Suprapubic skin (tissue), 4 donors: ENCODE results near the gene SPINT2.
A peak's percentile ranks its signal among the peaks of the same experiment; 100 is the strongest.

Source experiments
- EP300 ChIP-seq: sonication (generic); formaldehyde crosslinking; IDR thresholded peaks from one replicate; pipeline ENCODE4 v1.6.1; 2017; ENCODE audit warnings: antibody characterized with exemption
- POLR2A ChIP-seq, 2 donors: fragments of 450-650 bp; IDR thresholded peaks; one replicate each; pipeline ENCODE4 v1.6.1; 2017; ENCODE audit warnings: antibody characterized with exemption in 2 of 2, mild to moderate bottlenecking in 2 of 2, moderate library complexity in 2 of 2
- POLR2AphosphoS5 ChIP-seq, 3 donors: sonication (generic); formaldehyde crosslinking; IDR thresholded peaks; one replicate each; pipeline ENCODE4 v1.6.1; 2017; ENCODE audit warnings: antibody characterized with exemption in 3 of 3
- TF ChIP-seq, protein P1 (sequence below), 2 donors: fragments of 200-600 bp in 1 of 2; fragments of 450-650 bp in 1 of 2; sonication (generic) in 1 of 2; IDR thresholded peaks; one replicate each; pipeline ENCODE4 v1.5.1; 2016 to 2019; ENCODE audit warnings: antibody characterized with exemption in 2 of 2, mild to moderate bottlenecking in 1 of 2, moderate library complexity in 1 of 2

DNA sequence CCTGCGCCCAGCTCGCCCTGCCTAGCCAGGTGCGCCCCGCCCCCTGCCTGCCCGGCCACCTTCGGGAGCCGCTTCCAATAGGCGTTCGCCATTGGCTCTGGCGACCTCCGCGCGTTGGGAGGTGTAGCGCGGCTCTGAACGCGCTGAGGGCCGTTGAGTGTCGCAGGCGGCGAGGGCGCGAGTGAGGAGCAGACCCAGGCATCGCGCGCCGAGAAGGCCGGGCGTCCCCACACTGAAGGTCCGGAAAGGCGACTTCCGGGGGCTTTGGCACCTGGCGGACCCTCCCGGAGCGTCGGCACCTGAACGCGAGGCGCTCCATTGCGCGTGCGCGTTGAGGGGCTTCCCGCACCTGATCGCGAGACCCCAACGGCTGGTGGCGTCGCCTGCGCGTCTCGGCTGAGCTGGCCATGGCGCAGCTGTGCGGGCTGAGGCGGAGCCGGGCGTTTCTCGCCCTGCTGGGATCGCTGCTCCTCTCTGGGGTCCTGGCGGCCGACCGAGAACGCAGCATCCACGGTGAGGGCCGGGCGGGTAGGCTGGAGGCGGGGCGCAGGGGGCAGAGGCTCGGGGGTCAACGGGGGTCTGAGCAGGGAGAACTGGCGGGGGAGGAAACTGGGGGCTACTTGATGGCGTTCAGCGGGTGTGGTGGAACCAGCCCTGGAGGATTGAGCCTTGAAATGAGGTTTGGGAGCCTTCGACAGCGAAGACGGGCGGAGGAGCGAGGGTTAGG, at the start of gene SPINT2:
- TF ChIP-seq, protein P1, sequence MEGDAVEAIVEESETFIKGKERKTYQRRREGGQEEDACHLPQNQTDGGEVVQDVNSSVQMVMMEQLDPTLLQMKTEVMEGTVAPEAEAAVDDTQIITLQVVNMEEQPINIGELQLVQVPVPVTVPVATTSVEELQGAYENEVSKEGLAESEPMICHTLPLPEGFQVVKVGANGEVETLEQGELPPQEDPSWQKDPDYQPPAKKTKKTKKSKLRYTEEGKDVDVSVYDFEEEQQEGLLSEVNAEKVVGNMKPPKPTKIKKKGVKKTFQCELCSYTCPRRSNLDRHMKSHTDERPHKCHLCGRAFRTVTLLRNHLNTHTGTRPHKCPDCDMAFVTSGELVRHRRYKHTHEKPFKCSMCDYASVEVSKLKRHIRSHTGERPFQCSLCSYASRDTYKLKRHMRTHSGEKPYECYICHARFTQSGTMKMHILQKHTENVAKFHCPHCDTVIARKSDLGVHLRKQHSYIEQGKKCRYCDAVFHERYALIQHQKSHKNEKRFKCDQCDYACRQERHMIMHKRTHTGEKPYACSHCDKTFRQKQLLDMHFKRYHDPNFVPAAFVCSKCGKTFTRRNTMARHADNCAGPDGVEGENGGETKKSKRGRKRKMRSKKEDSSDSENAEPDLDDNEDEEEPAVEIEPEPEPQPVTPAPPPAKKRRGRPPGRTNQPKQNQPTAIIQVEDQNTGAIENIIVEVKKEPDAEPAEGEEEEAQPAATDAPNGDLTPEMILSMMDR (IDR thresholded peaks at IDR 0.05): no peak
- TF ChIP-seq POLR2A (IDR thresholded peaks at IDR 0.05): peak in 1 of 2 donors; percentile 68
- peak in 2 of 3 donors; percentile 32 to 62 for TF ChIP-seq POLR2AphosphoS5 (IDR thresholded peaks at IDR 0.05)
- TF ChIP-seq EP300: no peak
